Esophagus squamous epithelium (tissue), 5 donors: Measurements from ENCODE around the gene DMTF1. TPM values are rescaled to one million over a fixed set of nuclear protein-coding genes. Genes with fewer than 3 reads are reported as not detected.

Experiments
- DNase-seq: peaks from one replicate; lab custom pipeline; 2025; lab: John Stamatoyannopoulos, UW
- H3K27ac ChIP-seq, 4 donors: fragments of 200-600 bp; sonication (generic); one replicate each; pipeline ENCODE4 v1.5.1; 2016 to 2019; ENCODE audit warnings: mild to moderate bottlenecking in 1 of 4
- H3K27me3 ChIP-seq, 4 donors: fragments of 200-600 bp; sonication (generic); 1 replicate in 3 of 4; 2 replicates in 1 of 4; pipeline versions ENCODE4 v1.5.1 to v1.6.0; 2017 to 2021; ENCODE audit warnings: antibody characterized with exemption in 1 of 4
- H3K36me3 ChIP-seq, 3 donors: fragments of 200-600 bp; sonication (generic); one replicate each; pipeline ENCODE4 v1.5.1; 2016 to 2019
- H3K4me1 ChIP-seq, 3 donors: fragments of 200-600 bp; sonication (generic); one replicate each; pipeline ENCODE4 v1.5.1; 2017 to 2019
- H3K4me3 ChIP-seq, 4 donors: fragments of 200-600 bp; sonication (generic); 1 replicate in 3 of 4; 2 replicates in 1 of 4; pipeline ENCODE4 v1.5.1; 2016 to 2019; ENCODE audit warnings: mild to moderate bottlenecking in 2 of 4, moderate library complexity in 1 of 4
- H3K9me3 ChIP-seq, 3 donors: fragments of 200-600 bp; sonication (generic); one replicate each; pipeline ENCODE4 v1.5.1; 2016 to 2019
- CTCF ChIP-seq, 6 experiments: fragments of 450-650 bp in 4 of 6; fragments of 200-600 bp in 2 of 6; sonication (generic) in 2 of 6; IDR thresholded peaks; one replicate each; pipeline ENCODE4 v1.5.1; 2016 to 2019; ENCODE audit warnings: antibody characterized with exemption in 6 of 6, mild to moderate bottlenecking in 4 of 6, moderate library complexity in 4 of 6
- POLR2A ChIP-seq, 4 donors: fragments of 450-650 bp; IDR thresholded peaks; one replicate each; pipeline ENCODE4 v1.6.1; 2017; ENCODE audit warnings: antibody characterized with exemption in 4 of 4, mild to moderate bottlenecking in 4 of 4, moderate library complexity in 3 of 4
- WGBS, 2 donors: methylation state at CpG; one replicate each; pipeline ENCODE4 v1.1.5; 2018; 5-methylcytosine and 5-hydroxymethylcytosine counted together
- intact Hi-C: fragments of 100-400 bp; cut with DNase I; formaldehyde crosslinking; loops from one replicate; pipeline ENCODE4 v1.15.0; 2022
- total RNA-seq, 4 donors: library from RNA; depleted of rRNA; stranded (reverse); fragments of >200 nt; gene quantifications; one replicate each; pipeline ENCODE4 v1.1.0, GENCODE V29; 2016
- donor health status: DM: yes; HTN: yes; CAD: no.

Gene DMTF1
- total RNA-seq, 4 donors from 2014 or later: 16.5 to 75.2 (median 34.5) TPM

- H3K9me3 ChIP-seq: no peaks in the 10 kb centered on the region
- peaks cover 0 to 18% (median 5%) of the 10 kb centered on the region in 3 donors for H3K4me1 ChIP-seq
- peaks cover 0 to 7% (median 0%) of the 10 kb centered on the region in 4 donors for H3K27me3 ChIP-seq
- TF ChIP-seq CTCF (IDR thresholded peaks at IDR 0.05): no peak
- no peak for TF ChIP-seq POLR2A (IDR thresholded peaks at IDR 0.05)
- WGBS, 2 donors: 71 to 94% methylated on average over 1 of the region's 1 CpG
- no peak overlapping the region for H3K4me3 ChIP-seq
- no peak overlapping the region for H3K27ac ChIP-seq
- H3K36me3 ChIP-seq: no peaks in the 10 kb centered on the region
- intact Hi-C loops: no loop called here
- no peak for DNase-seq
Observed at GRCh38 chr7:87223666-87224065, 71.4 kb downstream of the DMTF1 start.

GRCh38 chr7:87225696-87226095 lies 73.4 kb downstream of the DMTF1 start:
- DNase-seq: no peak
- intact Hi-C loops: no loop called here
- TF ChIP-seq POLR2A (IDR thresholded peaks at IDR 0.05) (no peak), CTCF (IDR thresholded peaks at IDR 0.05) (no peak)
- no peaks in the 10 kb centered on the region for H3K9me3 ChIP-seq
- no peak overlapping the region for H3K4me3 ChIP-seq
- no peaks in the 10 kb centered on the region for H3K36me3 ChIP-seq
- peaks cover 0 to 7% (median 0%) of the 10 kb centered on the region in 4 donors for H3K27me3 ChIP-seq
- H3K27ac ChIP-seq: no peak overlapping the region
- peaks cover 0 to 8% (median 5%) of the 10 kb centered on the region in 3 donors for H3K4me1 ChIP-seq
- WGBS, 2 donors: 53 to 75% methylated on average over 1 of the region's 1 CpG

- WGBS, 2 donors: 66 to 72% methylated on average over 3 of the region's 3 CpGs
- intact Hi-C loops: no loop called here
- H3K4me1 ChIP-seq: peaks cover 0 to 6% (median 0%) of the 10 kb centered on the region in 3 donors
Observed at GRCh38 chr7:87226495-87226894, 74.2 kb downstream of the DMTF1 start.

GRCh38 chr7:87231258-87231657 lies 79.0 kb downstream of the DMTF1 start:
- no peak overlapping the region for H3K27ac ChIP-seq
- intact Hi-C loops: loop anchor here (10.0 kb wide), 1 partner anchor 306 kb away; no protein-coding TSS in a partner anchor
- no peak for TF ChIP-seq CTCF (IDR thresholded peaks at IDR 0.05)
- no peak for TF ChIP-seq POLR2A (IDR thresholded peaks at IDR 0.05)
- H3K9me3 ChIP-seq: no peaks in the 10 kb centered on the region
- no peak overlapping the region for H3K4me3 ChIP-seq
- DNase-seq: no peak
- 19 to 49% methylated on average over 5 to 6 of the region's 7 CpGs for WGBS, 2 donors
- H3K4me1 ChIP-seq: peaks cover 0 to 10% (median 0%) of the 10 kb centered on the region in 3 donors
- H3K36me3 ChIP-seq: no peaks in the 10 kb centered on the region
- H3K27me3 ChIP-seq: no peaks in the 10 kb centered on the region

More at GRCh38 chr7:87226495-87226894, 74.2 kb downstream of the DMTF1 start:
- TF ChIP-seq CTCF (IDR thresholded peaks at IDR 0.05) (no peak), POLR2A (IDR thresholded peaks at IDR 0.05) (no peak)
- Histone ChIP-seq H3K27ac (no peak overlapping the region), H3K36me3 (no peaks in the 10 kb centered on the region), H3K4me3 (no peak overlapping the region), H3K27me3 (peaks cover 0 to 7% (median 0%) of the 10 kb centered on the region in 4 donors), H3K9me3 (no peaks in the 10 kb centered on the region)
- no peak for DNase-seq

GRCh38 chr7:87231711-87232110 lies 79.5 kb downstream of the DMTF1 start:
- intact Hi-C loops: loop anchor here (10.0 kb wide), 1 partner anchor 307 kb away; no protein-coding TSS in a partner anchor
- H3K4me1 ChIP-seq: peaks cover 0 to 10% (median 0%) of the 10 kb centered on the region in 3 donors
- H3K36me3 ChIP-seq: no peaks in the 10 kb centered on the region
- no peaks in the 10 kb centered on the region for H3K9me3 ChIP-seq
- DNase-seq: no peak
- no peaks in the 10 kb centered on the region for H3K27me3 ChIP-seq
- no peak overlapping the region for H3K27ac ChIP-seq
- H3K4me3 ChIP-seq: no peak overlapping the region
- no peak for TF ChIP-seq POLR2A (IDR thresholded peaks at IDR 0.05)
- no peak for TF ChIP-seq CTCF (IDR thresholded peaks at IDR 0.05)
